IMR-90 (cell line): ENCODE data around the gene CCP110. TPM values are rescaled to one million over a fixed set of nuclear protein-coding genes. Genes with fewer than 3 reads are reported as not detected.

Experiments used
- ATAC-seq: fragments of 200-7000 bp; cut with Tn5 transposase; 2 replicates; pipeline ENCODE4 v1.9.1; 2020; ENCODE audit warnings: low read depth, mild to moderate bottlenecking, moderate library complexity
- BruUV-seq: library from RNA; stranded (reverse); fragments of 400-500 nt; replicated peaks from 2 replicates; lab custom pipeline; 2021; lab: Mats Ljungman, UMichigan
- CTCF ChIA-PET: fragments of 300-600 bp; formaldehyde crosslinking; extraction: SDS; loops from one replicate; lab custom pipeline; 2021; ENCODE audit warnings: antibody characterized with exemption; lab: Yijun Ruan, JAX
- POLR2A ChIA-PET: fragments of 300-600 bp; sonication (Branson Sonifier 250); formaldehyde crosslinking; loops from one replicate; lab custom pipeline; 2022; ENCODE audit warnings: antibody characterized with exemption; ENCODE audit not compliant: unreplicated experiment; lab: Charles Lee
- DNase-seq: peaks from one replicate; pipeline ENCODE4 v3.0.0; 2013
- H2AFZ ChIP-seq: replicated peaks from 2 replicates; pipeline ENCODE3; 2013; ENCODE audit warnings: low read length, mild to moderate bottlenecking; ENCODE audit not compliant: poor library complexity
- H2AK5ac ChIP-seq: 2 replicates; pipeline ENCODE4 v1.6.1; 2013; ENCODE audit warnings: low read depth, low read length, inconsistent platforms
- H2AK9ac ChIP-seq: replicated peaks from 2 replicates; pipeline ENCODE3; 2013; ENCODE audit warnings: mild to moderate bottlenecking, low read depth, low read length, moderate library complexity; ENCODE audit not compliant: poor library complexity
- H2BK120ac ChIP-seq: 2 replicates; pipeline ENCODE4 v1.6.1; 2013; ENCODE audit warnings: low read depth, low read length, inconsistent platforms
- H2BK15ac ChIP-seq: 3 replicates; pipeline ENCODE4 v1.6.1; 2013; ENCODE audit warnings: low read depth, low read length, inconsistent platforms
- H2BK20ac ChIP-seq: 2 replicates; pipeline ENCODE4 v1.6.1; 2013; ENCODE audit warnings: low read depth, mild to moderate bottlenecking, inconsistent platforms, low read length, moderate library complexity
- H2BK5ac ChIP-seq: 2 replicates; pipeline ENCODE4 v1.6.1; 2013; ENCODE audit warnings: mild to moderate bottlenecking, low read depth, low read length, inconsistent platforms; ENCODE audit not compliant: poor library complexity, severe bottlenecking
- H3K14ac ChIP-seq: replicated peaks from 2 replicates; pipeline ENCODE4 v1.6.1; 2013; ENCODE audit warnings: low read depth, low read length, inconsistent platforms
- H3K18ac ChIP-seq: 2 replicates; pipeline ENCODE4 v1.6.1; 2013; ENCODE audit warnings: low read depth, low read length, control low read depth
- H3K23ac ChIP-seq: 2 replicates; pipeline ENCODE4 v1.6.1; 2013; ENCODE audit warnings: low read depth, low read length, inconsistent platforms
- H3K27ac ChIP-seq: 2 replicates; pipeline ENCODE4 v1.5.1; 2013; ENCODE audit warnings: mild to moderate bottlenecking, control low read depth, low read length; ENCODE audit not compliant: insufficient read depth
- H3K27me3 ChIP-seq: 2 replicates; pipeline ENCODE4 v1.6.1; 2013; ENCODE audit warnings: low read length; ENCODE audit not compliant: control insufficient read depth, insufficient read depth
- H3K36me3 ChIP-seq: 2 replicates; pipeline ENCODE4 v1.6.1; 2013; ENCODE audit warnings: low read length, mixed read lengths; ENCODE audit not compliant: control insufficient read depth, insufficient read depth
- H3K4ac ChIP-seq: 2 replicates; pipeline ENCODE4 v1.6.1; 2013; ENCODE audit warnings: low read depth, low read length, inconsistent platforms
- H3K4me1 ChIP-seq: 2 replicates; pipeline ENCODE4 v1.6.1; 2013; ENCODE audit warnings: low read length, mixed read lengths; ENCODE audit not compliant: control insufficient read depth, insufficient read depth
- H3K4me2 ChIP-seq: 2 replicates; pipeline ENCODE4 v1.6.1; 2013; ENCODE audit warnings: low read depth, mild to moderate bottlenecking, control low read depth, low read length, moderate library complexity
- H3K4me3 ChIP-seq: 2 replicates; pipeline ENCODE4 v1.5.1; 2013; ENCODE audit warnings: low read depth, mild to moderate bottlenecking, control low read depth, low read length, moderate library complexity; ENCODE audit not compliant: insufficient read depth
- H3K56ac ChIP-seq: 2 replicates; pipeline ENCODE4 v1.6.1; 2013; ENCODE audit warnings: low read length, inconsistent platforms; ENCODE audit not compliant: insufficient read depth; ENCODE audit errors: extremely low read depth
- H3K79me1 ChIP-seq, 2 experiments: 2 replicates each; pipeline ENCODE4 v1.6.1; 2013; ENCODE audit warnings: low read length in 2 of 2, inconsistent platforms in 1 of 2, low read depth in 1 of 2
- H3K9ac ChIP-seq: 2 replicates; pipeline ENCODE4 v1.6.1; 2013; ENCODE audit warnings: low read depth, low read length, control low read depth
- H3K9me1 ChIP-seq: 2 replicates; pipeline ENCODE4 v1.6.1; 2013; ENCODE audit warnings: low read length, inconsistent platforms; ENCODE audit not compliant: insufficient read depth
- H3K9me3 ChIP-seq: 2 replicates; pipeline ENCODE4 v1.6.1; 2013; ENCODE audit warnings: low read length; ENCODE audit not compliant: control insufficient read depth, insufficient read depth
- H4K20me1 ChIP-seq: 2 replicates; pipeline ENCODE4 v1.6.1; 2013; ENCODE audit warnings: low read length, inconsistent platforms; ENCODE audit not compliant: insufficient read depth
- H4K5ac ChIP-seq: 2 replicates; pipeline ENCODE4 v1.6.1; 2013; ENCODE audit warnings: mild to moderate bottlenecking, low read depth, low read length, control low read depth
- H4K8ac ChIP-seq, 2 experiments: 2 replicates each; pipeline ENCODE4 v1.6.1; 2013; ENCODE audit warnings: low read depth in 2 of 2, low read length in 2 of 2, control low read depth in 1 of 2, inconsistent platforms in 1 of 2
- H4K91ac ChIP-seq: 2 replicates; pipeline ENCODE4 v1.6.1; 2013; ENCODE audit warnings: low read depth, low read length, inconsistent platforms; ENCODE audit not compliant: insufficient read depth
- BHLHE40 ChIP-seq: fragments of 150-350 bp; IDR thresholded peaks from 2 replicates; pipeline ENCODE4 v1.6.1; 2016; ENCODE audit warnings: mild to moderate bottlenecking, low read depth, low read length
- CEBPB ChIP-seq: IDR thresholded peaks from 2 replicates; pipeline ENCODE4 v1.6.1; 2012; ENCODE audit warnings: low read depth, low read length, improper control_type of control experiment
- CTCF ChIP-seq: conservative IDR thresholded peaks from 2 replicates; pipeline ENCODE4 v1.5.1; 2012; ENCODE audit warnings: mild to moderate bottlenecking, low read depth, low read length, improper control_type of control experiment
- FOS ChIP-seq: fragments of 150-350 bp; IDR thresholded peaks from 2 replicates; pipeline ENCODE4 v1.6.1; 2016; ENCODE audit warnings: low read depth, low read length
- MAFK ChIP-seq: IDR thresholded peaks from 2 replicates; pipeline ENCODE4 v1.6.1; 2012; ENCODE audit warnings: low read depth, low read length, improper control_type of control experiment
- MXI1 ChIP-seq: IDR thresholded peaks from 2 replicates; pipeline ENCODE4 v1.6.1; 2012; ENCODE audit warnings: low read depth, mild to moderate bottlenecking, low read length, moderate library complexity, borderline replicate concordance
- NFE2L2 ChIP-seq: fragments of 150-350 bp; IDR thresholded peaks from 2 replicates; pipeline ENCODE4 v1.6.1; 2016; ENCODE audit warnings: low read depth, mild to moderate bottlenecking, low read length
- RAD21 ChIP-seq: IDR thresholded peaks from 2 replicates; pipeline ENCODE4 v1.6.1; 2012; ENCODE audit warnings: low read length, improper control_type of control experiment
- RCOR1 ChIP-seq: IDR thresholded peaks from 2 replicates; pipeline ENCODE4 v1.6.1; 2012; ENCODE audit warnings: mild to moderate bottlenecking, low read length, improper control_type of control experiment; ENCODE audit not compliant: insufficient replicate concordance
- RFX5 ChIP-seq: IDR thresholded peaks from 2 replicates; pipeline ENCODE4 v1.8.0; 2012; ENCODE audit warnings: low read depth, mild to moderate bottlenecking, low read length, moderate library complexity
- SMC3 ChIP-seq: fragments of 150-350 bp; IDR thresholded peaks from 2 replicates; pipeline ENCODE4 v1.6.1; 2016; ENCODE audit warnings: low read depth, mild to moderate bottlenecking, antibody characterized with exemption, low read length, moderate library complexity
- USF2 ChIP-seq: fragments of 150-350 bp; IDR thresholded peaks from 2 replicates; pipeline ENCODE4 v1.6.1; 2017; ENCODE audit warnings: mild to moderate bottlenecking, antibody characterized with exemption, low read length, low read depth
- WGBS, 2 experiments: methylation state at CpG; one replicate each; pipeline versions ENCODE4 v1.1.5 to v1.1.7; 2013; ENCODE audit warnings: missing lambda C conversion rate in 2 of 2; ENCODE audit not compliant: insufficient read length in 1 of 2; ENCODE audit errors: extremely low coverage in 2 of 2; 5-methylcytosine and 5-hydroxymethylcytosine counted together
- dilution Hi-C: fragments of 300-500 bp; cut with HindIII; formaldehyde crosslinking; loops from one replicate; pipeline ENCODE4 v1.14.3; 2018; ENCODE audit warnings: low sequenced_read_pairs; ENCODE audit not compliant: unreplicated experiment
- in situ Hi-C: fragments of 300-500 bp; cut with MboI; formaldehyde crosslinking; loops from 3 replicates; pipeline ENCODE4 v1.14.3; 2019; ENCODE audit warnings: low sequenced_read_pairs, inconsistent platforms, mixed read lengths
- intact Hi-C: fragments of 100-400 bp; cut with micrococcal nuclease; formaldehyde crosslinking; loops from 2 replicates; pipeline ENCODE4 v1.10.0; 2022
- polyA plus RNA-seq, 3 experiments: library from polyadenylated mRNA; depleted of rRNA; stranded (reverse); fragments of >200 nt; gene quantifications; 2 replicates each; pipeline ENCODE4 v1.2.3, GENCODE V29; 2012; ENCODE audit warnings: low replicate concordance in 1 of 3
- total RNA-seq: library from RNA; depleted of rRNA; stranded (reverse); fragments of >200 nt; gene quantifications from 2 replicates; pipeline ENCODE4 v1.2.3, GENCODE V29; 2012

CCP110 gene
- total and polyA plus RNA-seq, 2 of the 4 experiments (the other 2 are of a cell fraction) = 4.7 to 7.7 TPM

DNA sequence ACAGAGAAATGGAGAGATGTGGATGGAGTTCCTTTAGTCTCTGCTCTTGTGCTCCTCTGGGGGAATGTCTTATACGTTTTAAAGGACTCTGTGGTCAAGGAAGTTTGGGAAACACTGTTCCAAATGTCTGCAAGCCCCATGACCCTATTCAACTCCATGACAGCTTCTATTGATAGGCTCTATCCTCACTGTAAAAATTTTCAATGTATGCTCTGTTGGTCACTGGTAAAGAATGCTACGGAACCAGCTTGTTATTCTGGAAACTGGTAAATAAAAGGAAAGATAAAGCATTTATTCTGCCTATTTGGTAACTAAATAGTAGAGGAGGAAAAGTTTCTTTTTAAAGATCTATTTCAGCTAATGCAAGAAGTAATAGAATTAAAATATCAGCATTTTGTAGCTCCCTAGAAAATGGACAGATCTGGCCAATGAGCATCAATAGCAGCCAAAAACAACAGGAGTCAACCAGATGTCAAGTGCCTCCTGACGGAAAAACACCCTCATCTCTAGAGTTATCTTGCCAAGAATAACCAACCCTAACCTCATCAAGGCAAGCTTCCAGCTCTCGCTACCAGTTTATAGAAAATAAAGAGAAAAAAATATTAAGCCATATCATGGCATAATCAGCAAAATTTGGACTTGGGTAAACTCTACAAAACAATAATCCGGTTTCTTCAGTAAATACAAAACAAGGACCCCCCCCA lies 18.0 kb upstream of the CCP110 start:
- Histone ChIP-seq H3K9ac (no peak overlapping the region), H3K79me1 (peaks cover 0 to 6% of the 10 kb centered on the region in 2 experiments; a peak in 2 of 4 replicates), H2AFZ (no peak overlapping the region), H2BK5ac (no peak overlapping the region), H2BK120ac (no peak overlapping the region), H3K4me1 (no peaks in the 10 kb centered on the region), H4K91ac (no peak overlapping the region), H3K4ac (no peak overlapping the region), H3K14ac (no peak overlapping the region), H3K27ac (no peak overlapping the region), H2BK15ac (no peak overlapping the region), H3K56ac (no peak overlapping the region), H3K18ac (no peak overlapping the region), H2AK9ac (no peak overlapping the region), H4K20me1 (no peaks in the 10 kb centered on the region), H3K4me3 (no peak overlapping the region), H3K23ac (no peak overlapping the region), H3K9me1 (no peaks in the 10 kb centered on the region), H3K4me2 (no peak overlapping the region), H4K8ac (no peak overlapping the region), H3K36me3 (peaks cover 40% of the 10 kb centered on the region), H4K5ac (no peak overlapping the region), H3K27me3 (no peaks in the 10 kb centered on the region), H2BK20ac (no peak overlapping the region), H2AK5ac (no peak overlapping the region), H3K9me3 (no peaks in the 10 kb centered on the region)
- ATAC-seq (no peak), DNase-seq (peak; percentile 17)
- in situ Hi-C loops (no loop called here), dilution Hi-C loops (no loop called here), intact Hi-C loops (no loop called here)
- no CpG with 5 or more reads among the region's 5 CpGs for WGBS, 2 experiments
- TF ChIP-seq RAD21 (no peak), BHLHE40 (no peak), CEBPB (no peak), NFE2L2 (no peak), SMC3 (no peak), CTCF (no peak), FOS (no peak), RCOR1 (no peak), USF2 (no peak), MAFK (no peak), RFX5 (no peak), MXI1 (no peak)
- ChIA-PET POLR2A (no interaction called here), CTCF (no interaction called here)
- no TSS peak for BruUV-seq
